ENCODE data around the gene TNFSF10.

TNFSF10 gene

GRCh38 chr3:172551874-172552273, 28.6 kb upstream of the TNFSF10 start:
- no peaks in the 10 kb centered on the region for H4K20me1 ChIP-seq (ENCODE audit: insufficient read depth, low read length)
- DNase-seq (no peak), ATAC-seq (ENCODE audit: insufficient read depth, low read depth) (no peak)
- H2AFZ ChIP-seq (ENCODE audit: low read depth, low read length), result no peak overlapping the region
- H3K4me1 ChIP-seq (ENCODE audit: insufficient read depth, low read length), result peaks cover 32% of the 10 kb centered on the region
- H3K27me3 ChIP-seq (ENCODE audit: insufficient read depth, low read length, poor library complexity), result no peaks in the 10 kb centered on the region
- TF ChIP-seq CTCF (IDR thresholded peaks at IDR 0.05; ENCODE audit: borderline replicate concordance, extremely low read depth, low read length, poor library complexity, severe bottlenecking), result no peak
- no peak for TF ChIP-seq EZH2 (IDR thresholded peaks at IDR 0.05; ENCODE audit: borderline replicate concordance, low read depth, low read length, severe bottlenecking)
- H3K9ac ChIP-seq (ENCODE audit: low read depth, low read length), result no peak overlapping the region
- peak overlapping the region; percentile 72; the same call in 1 of the 2 replicates for H3K27ac ChIP-seq (ENCODE audit: low read length)
- H3K9me3 ChIP-seq (ENCODE audit: insufficient read depth, low read length, severe bottlenecking), result no peaks in the 10 kb centered on the region
- no peak overlapping the region for H3K4me2 ChIP-seq (ENCODE audit: insufficient read depth, low read length)
- no peaks in the 10 kb centered on the region for H3K36me3 ChIP-seq (ENCODE audit: insufficient read depth, low read length)
- H3K79me2 ChIP-seq (ENCODE audit: insufficient read depth, low read length), result no peaks in the 10 kb centered on the region
- H3K4me3 ChIP-seq (ENCODE audit: low read depth in 1 of 2, low read length in 2 of 2), result no peak overlapping the region

- no peak overlapping the region for H3K4me2 ChIP-seq (ENCODE audit: insufficient read depth, low read length)
- H3K4me1 ChIP-seq (ENCODE audit: insufficient read depth, low read length), result peaks cover 41% of the 10 kb centered on the region
- peak; percentile 87 for DNase-seq
- no peaks in the 10 kb centered on the region for H3K79me2 ChIP-seq (ENCODE audit: insufficient read depth, low read length)
- peak overlapping the region; percentile 2; the same call in 1 of the 2 replicates for H3K9ac ChIP-seq (ENCODE audit: low read depth, low read length)
- TF ChIP-seq EZH2 (IDR thresholded peaks at IDR 0.05; ENCODE audit: borderline replicate concordance, low read depth, low read length, severe bottlenecking), result no peak
- TF ChIP-seq CTCF (IDR thresholded peaks at IDR 0.05; ENCODE audit: borderline replicate concordance, extremely low read depth, low read length, poor library complexity, severe bottlenecking), result no peak
- no peaks in the 10 kb centered on the region for H3K9me3 ChIP-seq (ENCODE audit: insufficient read depth, low read length, severe bottlenecking)
- no peaks in the 10 kb centered on the region for H3K27me3 ChIP-seq (ENCODE audit: insufficient read depth, low read length, poor library complexity)
- ATAC-seq (ENCODE audit: insufficient read depth, low read depth), result peak; percentile 99
- H3K36me3 ChIP-seq (ENCODE audit: insufficient read depth, low read length), result no peaks in the 10 kb centered on the region
- H4K20me1 ChIP-seq (ENCODE audit: insufficient read depth, low read length), result no peaks in the 10 kb centered on the region
- no peak overlapping the region for H3K4me3 ChIP-seq (ENCODE audit: low read depth in 1 of 2, low read length in 2 of 2)
- peak overlapping the region; percentile 72 for H3K27ac ChIP-seq (ENCODE audit: low read length)
- no peak overlapping the region for H2AFZ ChIP-seq (ENCODE audit: low read depth, low read length)
Measured at GRCh38 chr3:172550347-172550943, 27.2 kb upstream of the TNFSF10 start.

- Histone ChIP-seq H3K79me2 (ENCODE audit: insufficient read depth, low read length) (no peaks in the 10 kb centered on the region), H3K4me1 (ENCODE audit: insufficient read depth, low read length) (peaks cover 44% of the 10 kb centered on the region), H3K4me3 (ENCODE audit: low read depth in 1 of 2, low read length in 2 of 2) (no peak overlapping the region), H3K9me3 (ENCODE audit: insufficient read depth, low read length, severe bottlenecking) (no peaks in the 10 kb centered on the region), H4K20me1 (ENCODE audit: insufficient read depth, low read length) (no peaks in the 10 kb centered on the region), H3K27ac (ENCODE audit: low read length) (no peak overlapping the region), H2AFZ (ENCODE audit: low read depth, low read length) (no peak overlapping the region), H3K4me2 (ENCODE audit: insufficient read depth, low read length) (no peak overlapping the region), H3K36me3 (ENCODE audit: insufficient read depth, low read length) (no peaks in the 10 kb centered on the region), H3K27me3 (ENCODE audit: insufficient read depth, low read length, poor library complexity) (no peaks in the 10 kb centered on the region), H3K9ac (ENCODE audit: low read depth, low read length) (no peak overlapping the region)
- DNase-seq (no peak), ATAC-seq (ENCODE audit: insufficient read depth, low read depth) (no peak)
- no peak for TF ChIP-seq EZH2 (IDR thresholded peaks at IDR 0.05; ENCODE audit: borderline replicate concordance, low read depth, low read length, severe bottlenecking)
- no peak for TF ChIP-seq CTCF (IDR thresholded peaks at IDR 0.05; ENCODE audit: borderline replicate concordance, extremely low read depth, low read length, poor library complexity, severe bottlenecking)
Measured at GRCh38 chr3:172549144-172549543, 25.9 kb upstream of the TNFSF10 start.

All from DND-41 (cell line).